GM12864 (cell line): ENCODE measurements around the gene BCAR1.
"Not testable (repeated sequence)": the region's sequence is repeated elsewhere in the genome, so short reads cannot be mapped to it uniquely, and the experiment has no call there.

Source experiments
- DNase-seq: peaks from one replicate; pipeline ENCODE4 v3.0.0-alpha.2; 2011; ENCODE audit warnings: low read depth
- H3K4me3 ChIP-seq: 2 replicates; pipeline ENCODE4 v1.5.1; 2011; ENCODE audit warnings: mild to moderate bottlenecking, low read depth, low read length, control low read depth
- CTCF ChIP-seq: IDR thresholded peaks from 2 replicates; pipeline ENCODE4 v1.5.1; 2011; ENCODE audit warnings: low read depth, mild to moderate bottlenecking, moderate library complexity, low read length, control low read depth, inconsistent platforms; ENCODE audit errors: missing control alignments

Gene BCAR1

GRCh38 chr16:75281826-75282225 lies 30.4 kb upstream of the BCAR1 start:
- TF ChIP-seq CTCF, result no peak
- DNase-seq, result no peak

GRCh38 chr16:75281009-75281408 lies 29.6 kb upstream of the BCAR1 start:
- H3K4me3 ChIP-seq, DNase-seq: not testable (repeated sequence)

More at GRCh38 chr16:75281826-75282225, 30.4 kb upstream of the BCAR1 start:
- H3K4me3 ChIP-seq, result no peak overlapping the region

DNA sequence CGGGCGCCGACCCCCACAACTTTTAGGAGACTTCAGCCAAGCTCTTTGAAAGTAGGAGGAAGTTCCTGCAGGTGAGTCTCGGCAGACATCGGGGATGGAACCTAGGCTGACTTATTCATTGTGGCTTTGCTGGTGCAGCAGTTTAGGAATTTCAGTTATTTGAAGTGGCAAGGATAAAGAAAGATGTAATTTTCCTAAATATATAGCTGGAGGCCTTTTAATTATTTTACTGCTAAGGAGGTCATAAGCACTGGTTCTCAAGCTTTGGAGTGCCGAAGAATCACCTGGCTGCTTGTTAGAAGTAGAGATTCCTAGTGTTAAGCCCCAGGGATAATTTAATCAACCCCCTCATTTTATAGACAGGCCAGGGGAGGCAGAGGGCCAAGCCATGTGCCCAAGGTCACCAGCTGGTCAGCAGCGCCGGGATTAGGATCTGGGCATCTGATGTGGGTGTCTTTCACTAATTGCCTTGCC lies 28.9 kb upstream of the BCAR1 start:
- H3K4me3 ChIP-seq, result no peak overlapping the region
- no peak for DNase-seq
- TF ChIP-seq CTCF, result no peak

- H3K4me3 ChIP-seq, result no peak overlapping the region
- no peak for TF ChIP-seq CTCF
- DNase-seq, result no peak
Measured at GRCh38 chr16:75279305-75279704, 27.9 kb upstream of the BCAR1 start.

DNA sequence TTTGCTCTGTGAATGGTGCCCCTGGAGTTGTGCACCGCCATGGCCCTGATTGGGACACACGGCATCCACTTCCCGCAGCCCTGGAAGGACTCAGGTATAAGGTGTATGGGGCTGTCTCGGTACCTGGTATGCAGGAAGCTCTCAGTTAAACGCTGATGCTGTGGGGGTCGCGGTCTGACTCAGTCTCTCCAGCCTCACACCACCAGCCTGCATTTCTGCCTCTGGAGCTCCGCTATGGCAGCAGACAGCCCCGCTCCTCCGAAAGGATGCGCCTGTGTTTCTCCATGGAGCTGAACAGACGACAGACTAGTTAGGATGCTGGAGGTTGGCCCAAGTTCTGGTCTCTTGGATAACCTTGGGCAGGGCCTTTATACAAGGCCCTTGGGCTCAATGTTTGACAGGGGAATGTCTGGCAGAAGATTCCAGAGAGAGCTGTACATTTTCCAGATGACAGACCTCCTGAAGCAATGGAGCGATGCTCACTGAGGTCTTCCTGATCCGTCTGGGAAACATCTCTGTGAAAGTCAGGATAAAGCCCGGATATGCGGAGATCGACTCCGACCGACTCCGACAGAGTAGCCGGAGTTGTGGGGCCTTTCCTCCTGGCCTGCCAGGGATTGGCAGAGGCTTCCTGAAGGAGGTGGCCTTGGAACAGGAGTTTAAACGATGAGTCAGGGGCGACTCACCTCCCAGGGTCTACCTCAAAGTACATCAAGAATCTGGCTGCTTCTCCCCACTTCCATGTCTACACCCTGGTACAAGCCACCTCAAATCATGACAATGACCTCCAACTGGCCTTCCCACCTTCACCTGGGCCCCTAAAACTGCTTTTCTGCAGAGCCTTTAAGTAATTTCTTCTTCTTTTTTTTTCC lies 21.9 kb upstream of the BCAR1 start:
- no peak for TF ChIP-seq CTCF
- H3K4me3 ChIP-seq, result no peak overlapping the region
- no peak for DNase-seq

GRCh38 chr16:75272629-75273028 lies 21.2 kb upstream of the BCAR1 start:
- peak; percentile 11 for TF ChIP-seq CTCF
- not testable (repeated sequence) for DNase-seq, H3K4me3 ChIP-seq

DNA sequence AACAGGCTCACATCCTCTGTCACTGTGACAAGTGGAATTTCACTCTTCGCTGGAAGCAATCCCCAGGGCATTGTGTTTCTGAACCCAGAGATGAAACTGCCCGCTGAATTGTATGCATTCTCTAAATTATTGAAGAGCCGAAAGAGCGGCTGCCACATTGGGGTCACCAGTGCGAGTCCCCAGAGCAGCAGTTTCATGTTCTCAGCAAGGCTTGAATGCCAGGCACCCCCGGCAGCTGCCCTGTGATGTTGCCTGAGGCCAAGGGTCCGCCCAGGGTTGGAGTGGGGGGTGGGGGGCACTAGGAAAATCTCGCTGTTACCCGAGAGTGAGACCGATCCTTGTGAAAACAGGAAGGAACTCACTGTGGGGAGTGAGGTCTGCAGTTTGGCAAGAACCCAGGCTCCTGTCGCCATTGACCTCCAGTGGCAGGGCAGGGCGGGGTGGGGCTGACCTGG lies 20.7 kb upstream of the BCAR1 start:
- no peak for TF ChIP-seq CTCF
- H3K4me3 ChIP-seq, result no peak overlapping the region
- no peak for DNase-seq
